CD4-positive, CD25-positive, alpha-beta regulatory T cell (primary cell): ENCODE results near the gene FAM20C. TPM values are rescaled to one million over a fixed set of nuclear protein-coding genes. Genes with fewer than 3 reads are reported as not detected.
"Not testable (repeated sequence)": the region's sequence is repeated elsewhere in the genome, so short reads cannot be mapped to it uniquely, and the experiment has no call there.

Experiments used
- ATAC-seq, 2 donors: fragments of 150-1000 bp; cut with Tn5 transposase; one replicate each; pipeline ENCODE4 v1.10.0; 2021; ENCODE audit warnings: low read depth in 2 of 2, moderate number of reproducible peaks in 2 of 2, moderate library complexity in 1 of 2
- DNase-seq, 3 donors: peaks; one replicate each; pipeline versions ENCODE4 v3.0.0 to v3.0.0-alpha.2; 2012 to 2022; ENCODE audit warnings: mixed read lengths in 1 of 3
- H3K27ac ChIP-seq: one replicate; pipeline ENCODE4 v1.7.0; 2013; ENCODE audit warnings: mild to moderate bottlenecking, low read length; ENCODE audit not compliant: insufficient read depth, poor library complexity, severe bottlenecking
- H3K27me3 ChIP-seq: one replicate; pipeline ENCODE4 v1.7.0; 2013; ENCODE audit warnings: low read length; ENCODE audit not compliant: control insufficient read depth, insufficient read depth
- H3K36me3 ChIP-seq: one replicate; pipeline ENCODE4 v1.7.0; 2013; ENCODE audit warnings: mild to moderate bottlenecking, low read length, moderate library complexity; ENCODE audit not compliant: control insufficient read depth, insufficient read depth
- H3K4me1 ChIP-seq: 2 replicates; pipeline ENCODE4 v1.7.0; 2013; ENCODE audit warnings: mild to moderate bottlenecking, low read length; ENCODE audit not compliant: insufficient read depth, control insufficient read depth, poor library complexity, severe bottlenecking
- H3K4me3 ChIP-seq: one replicate; pipeline ENCODE4 v1.7.0; 2013; ENCODE audit warnings: low read depth, mild to moderate bottlenecking, low read length, moderate library complexity
- H3K9me3 ChIP-seq, 2 experiments: 1 replicate in 1 of 2; 2 replicates in 1 of 2; pipeline ENCODE4 v1.7.0; 2013; ENCODE audit warnings: low read length in 2 of 2, mild to moderate bottlenecking in 1 of 2, moderate library complexity in 1 of 2; ENCODE audit not compliant: control insufficient read depth in 2 of 2
- H3K27ac Mint-ChIP-seq, 3 donors: one replicate each; pipeline ENCODE4 v1.8.0; 2020 to 2022; ENCODE audit warnings: mild to moderate bottlenecking in 3 of 3, mixed read lengths in 3 of 3, moderate library complexity in 2 of 3
- H3K27me3 Mint-ChIP-seq: one replicate; pipeline ENCODE4 v1.8.0; 2022; ENCODE audit warnings: mild to moderate bottlenecking, mixed read lengths
- H3K36me3 Mint-ChIP-seq: one replicate; pipeline ENCODE4 v1.8.0; 2020; ENCODE audit warnings: mixed read lengths
- H3K4me1 Mint-ChIP-seq, 4 donors: one replicate each; pipeline ENCODE4 v1.8.0; 2020 to 2022; ENCODE audit warnings: mixed read lengths in 4 of 4, mild to moderate bottlenecking in 1 of 4
- H3K4me3 Mint-ChIP-seq, 4 donors: one replicate each; pipeline ENCODE4 v1.8.0; 2020 to 2022; ENCODE audit warnings: mild to moderate bottlenecking in 4 of 4, mixed read lengths in 4 of 4, moderate library complexity in 3 of 4
- H3K9me3 Mint-ChIP-seq, 7 donors: one replicate each; pipeline ENCODE4 v1.8.0; 2020 to 2022; ENCODE audit warnings: mixed read lengths in 7 of 7, mild to moderate bottlenecking in 3 of 7, moderate library complexity in 2 of 7
- polyA plus RNA-seq, 4 donors: library from polyadenylated mRNA; unstranded; fragments of 300-500 nt; fragmentation: Illumina TruSeq; gene quantifications; one replicate each; pipeline ENCODE4 v1.2.3, GENCODE V29; 2021
- total RNA-seq: library from RNA; stranded (reverse); gene quantifications from one replicate; pipeline ENCODE4 v1.2.3, GENCODE V29; 2022

Gene FAM20C
- total and polyA plus RNA-seq, 5 donors from 2014 or later = not detected

- H3K4me3 ChIP-seq, H3K27me3 Mint-ChIP-seq, H3K36me3 Mint-ChIP-seq, DNase-seq, H3K27me3 ChIP-seq, H3K4me1 Mint-ChIP-seq, H3K9me3 ChIP-seq, H3K4me1 ChIP-seq, H3K4me3 Mint-ChIP-seq, H3K27ac Mint-ChIP-seq, ATAC-seq, H3K27ac ChIP-seq, H3K36me3 ChIP-seq, H3K9me3 Mint-ChIP-seq: not testable (repeated sequence)
These were observed 104.8 kb downstream of the FAM20C start for GRCh38 chr7:297141-297540.

- H3K27ac ChIP-seq = no peak overlapping the region
- no peak overlapping the region for H3K27ac Mint-ChIP-seq
- peaks cover 7% of the 10 kb centered on the region for H3K27me3 Mint-ChIP-seq
- no peak for ATAC-seq
- H3K4me1 ChIP-seq = no peaks in the 10 kb centered on the region
- no peaks in the 10 kb centered on the region for H3K9me3 Mint-ChIP-seq
- H3K4me3 Mint-ChIP-seq = no peak overlapping the region
- no peak for DNase-seq
- no peaks in the 10 kb centered on the region for H3K9me3 ChIP-seq
- no peaks in the 10 kb centered on the region for H3K36me3 Mint-ChIP-seq
- no peaks in the 10 kb centered on the region for H3K4me1 Mint-ChIP-seq
- H3K4me3 ChIP-seq = no peak overlapping the region
- H3K27me3 ChIP-seq = no peaks in the 10 kb centered on the region
- no peaks in the 10 kb centered on the region for H3K36me3 ChIP-seq
These were observed 105.4 kb downstream of the FAM20C start for GRCh38 chr7:297611-298374.

- no peak overlapping the region for H3K4me3 ChIP-seq
- H3K9me3 ChIP-seq = no peaks in the 10 kb centered on the region
- DNase-seq (no peak), ATAC-seq (no peak)
- no peaks in the 10 kb centered on the region for H3K4me1 ChIP-seq
- Mint-ChIP-seq H3K4me3 (no peak overlapping the region), H3K27ac (no peak overlapping the region), H3K36me3 (no peaks in the 10 kb centered on the region), H3K9me3 (no peaks in the 10 kb centered on the region), H3K4me1 (no peaks in the 10 kb centered on the region), H3K27me3 (peaks cover 2% of the 10 kb centered on the region)
- H3K27me3 ChIP-seq = no peaks in the 10 kb centered on the region
- H3K36me3 ChIP-seq = no peaks in the 10 kb centered on the region
- no peak overlapping the region for H3K27ac ChIP-seq
These were observed 106.0 kb downstream of the FAM20C start for GRCh38 chr7:298375-298702.

- no peaks in the 10 kb centered on the region for H3K36me3 ChIP-seq
- Mint-ChIP-seq H3K4me1 (no peaks in the 10 kb centered on the region), H3K27me3 (no peaks in the 10 kb centered on the region), H3K4me3 (no peak overlapping the region), H3K27ac (peak overlapping the region in 1 of 3 donors; percentile 77), H3K9me3 (no peaks in the 10 kb centered on the region), H3K36me3 (no peaks in the 10 kb centered on the region)
- no peak overlapping the region for H3K4me3 ChIP-seq
- ATAC-seq = no peak
- no peak overlapping the region for H3K27ac ChIP-seq
- no peaks in the 10 kb centered on the region for H3K4me1 ChIP-seq
- H3K9me3 ChIP-seq = no peaks in the 10 kb centered on the region
- H3K27me3 ChIP-seq = no peaks in the 10 kb centered on the region
- DNase-seq = no peak
These were observed 106.4 kb downstream of the FAM20C start for GRCh38 chr7:298743-299142.

GRCh38 chr7:299169-299568, 106.8 kb downstream of the FAM20C start:
- no peak overlapping the region for H3K27ac ChIP-seq
- DNase-seq = no peak
- H3K4me3 Mint-ChIP-seq = no peak overlapping the region
- H3K4me1 ChIP-seq = no peaks in the 10 kb centered on the region
- no peaks in the 10 kb centered on the region for H3K9me3 Mint-ChIP-seq
- no peaks in the 10 kb centered on the region for H3K27me3 Mint-ChIP-seq
- H3K9me3 ChIP-seq = no peaks in the 10 kb centered on the region
- no peak overlapping the region for H3K27ac Mint-ChIP-seq
- H3K36me3 Mint-ChIP-seq = no peaks in the 10 kb centered on the region
- no peaks in the 10 kb centered on the region for H3K27me3 ChIP-seq
- H3K36me3 ChIP-seq = no peaks in the 10 kb centered on the region
- no peak for ATAC-seq
- no peaks in the 10 kb centered on the region for H3K4me1 Mint-ChIP-seq
- H3K4me3 ChIP-seq = no peak overlapping the region

- no peak for DNase-seq
- no peak overlapping the region for H3K4me3 ChIP-seq
- no peaks in the 10 kb centered on the region for H3K36me3 ChIP-seq
- Mint-ChIP-seq H3K4me3 (no peak overlapping the region), H3K36me3 (no peaks in the 10 kb centered on the region), H3K27me3 (no peaks in the 10 kb centered on the region), H3K9me3 (peaks cover 0 to 1% (median 0%) of the 10 kb centered on the region in 7 donors), H3K4me1 (peaks cover 0 to 2% (median 0%) of the 10 kb centered on the region in 4 donors), H3K27ac (no peak overlapping the region)
- ATAC-seq = no peak
- H3K27ac ChIP-seq = no peak overlapping the region
- H3K4me1 ChIP-seq = no peaks in the 10 kb centered on the region
- H3K27me3 ChIP-seq = no peaks in the 10 kb centered on the region
- no peaks in the 10 kb centered on the region for H3K9me3 ChIP-seq
These were observed 107.3 kb downstream of the FAM20C start for GRCh38 chr7:299628-300027.

- no peaks in the 10 kb centered on the region for H3K36me3 ChIP-seq
- no peak overlapping the region for H3K27ac ChIP-seq
- no peak overlapping the region for H3K27ac Mint-ChIP-seq
- no peaks in the 10 kb centered on the region for H3K9me3 ChIP-seq
- H3K4me1 Mint-ChIP-seq = peaks cover 0 to 2% (median 0%) of the 10 kb centered on the region in 4 donors
- no peak for DNase-seq
- no peaks in the 10 kb centered on the region for H3K36me3 Mint-ChIP-seq
- H3K9me3 Mint-ChIP-seq = peaks cover 0 to 1% (median 0%) of the 10 kb centered on the region in 7 donors
- no peak overlapping the region for H3K4me3 Mint-ChIP-seq
- no peaks in the 10 kb centered on the region for H3K27me3 ChIP-seq
- no peaks in the 10 kb centered on the region for H3K27me3 Mint-ChIP-seq
- H3K4me3 ChIP-seq = no peak overlapping the region
- ATAC-seq = no peak
- no peaks in the 10 kb centered on the region for H3K4me1 ChIP-seq
These were observed 107.7 kb downstream of the FAM20C start for GRCh38 chr7:300048-300447.

GRCh38 chr7:300546-301290, 108.3 kb downstream of the FAM20C start:
- DNase-seq (no peak), ATAC-seq (no peak)
- Histone ChIP-seq H3K27me3 (no peaks in the 10 kb centered on the region), H3K4me3 (no peak overlapping the region), H3K27ac (no peak overlapping the region), H3K36me3 (no peaks in the 10 kb centered on the region), H3K4me1 (no peaks in the 10 kb centered on the region), H3K9me3 (no peaks in the 10 kb centered on the region)
- peaks cover 0 to 1% (median 0%) of the 10 kb centered on the region in 7 donors for H3K9me3 Mint-ChIP-seq
- no peaks in the 10 kb centered on the region for H3K36me3 Mint-ChIP-seq
- H3K27ac Mint-ChIP-seq = no peak overlapping the region
- peaks cover 0 to 2% (median 0%) of the 10 kb centered on the region in 4 donors for H3K4me1 Mint-ChIP-seq
- H3K4me3 Mint-ChIP-seq = no peak overlapping the region
- H3K27me3 Mint-ChIP-seq = no peaks in the 10 kb centered on the region
